Ishikawa (cell line): ENCODE measurements around the gene ADGB.

Experiments
- CEBPB ChIP-seq: IDR thresholded peaks from 2 replicates; pipeline ENCODE4 v1.6.1; 2012
- CREB1 ChIP-seq: IDR thresholded peaks from 2 replicates; pipeline ENCODE4 v1.6.1; 2012; ENCODE audit warnings: low read depth
- EGR1 ChIP-seq: IDR thresholded peaks from 2 replicates; pipeline ENCODE4 v1.6.1; 2012
- EP300 ChIP-seq: IDR thresholded peaks from 2 replicates; pipeline ENCODE4 v1.6.1; 2012; ENCODE audit warnings: borderline replicate concordance
- FOXM1 ChIP-seq: IDR thresholded peaks from 2 replicates; pipeline ENCODE4 v1.6.1; 2012; ENCODE audit warnings: low read depth, borderline replicate concordance
- NFIC ChIP-seq: IDR thresholded peaks from 2 replicates; pipeline ENCODE4 v1.6.1; 2012
- RAD21 ChIP-seq: IDR thresholded peaks from 2 replicates; pipeline ENCODE4 v1.6.1; 2012; ENCODE audit warnings: low read depth
- TAF1 ChIP-seq: IDR thresholded peaks from 2 replicates; pipeline ENCODE4 v1.6.1; 2012; ENCODE audit warnings: low read depth, mild to moderate bottlenecking
- TCF12 ChIP-seq: IDR thresholded peaks from 2 replicates; pipeline ENCODE4 v1.6.1; 2012; ENCODE audit warnings: low read depth
- TEAD4 ChIP-seq: IDR thresholded peaks from 2 replicates; pipeline ENCODE4 v1.6.1; 2012
- YY1 ChIP-seq: IDR thresholded peaks from 2 replicates; pipeline ENCODE4 v1.6.1; 2012; ENCODE audit warnings: low read depth
- TF ChIP-seq, protein P1 (sequence below): IDR thresholded peaks from 2 replicates; pipeline ENCODE4 v1.6.1; 2012; ENCODE audit warnings: low read depth, mild to moderate bottlenecking
- TF ChIP-seq, protein P2 (sequence below): IDR thresholded peaks from 2 replicates; pipeline ENCODE4 v1.6.1; 2012
- TF ChIP-seq, protein P3 (sequence below): IDR thresholded peaks from 2 replicates; pipeline ENCODE4 v1.6.1; 2012

DNA sequence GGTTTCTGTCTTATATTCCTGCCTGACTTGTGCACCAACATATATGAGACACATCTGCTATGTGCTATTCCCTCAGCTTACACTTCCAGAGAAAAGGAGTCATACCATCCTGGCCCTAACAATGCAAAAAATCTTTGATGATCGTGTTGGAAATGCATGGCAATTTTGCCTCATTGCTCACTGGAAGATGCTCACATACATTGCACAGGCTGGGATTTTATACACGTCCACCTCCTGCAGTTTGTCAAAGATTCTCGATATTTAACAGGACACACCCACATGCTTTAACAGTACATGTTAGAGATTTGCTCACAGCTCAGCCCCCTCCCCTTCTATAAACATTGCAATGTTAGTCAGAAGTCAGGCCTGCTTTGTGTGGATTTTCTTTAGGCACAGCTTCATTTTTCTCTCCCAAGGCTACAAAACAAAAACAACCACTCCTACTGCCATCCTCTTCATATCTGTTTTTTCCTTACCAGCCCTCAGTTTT lies 66.1 kb downstream of the ADGB start:
- TF ChIP-seq, protein P1, sequence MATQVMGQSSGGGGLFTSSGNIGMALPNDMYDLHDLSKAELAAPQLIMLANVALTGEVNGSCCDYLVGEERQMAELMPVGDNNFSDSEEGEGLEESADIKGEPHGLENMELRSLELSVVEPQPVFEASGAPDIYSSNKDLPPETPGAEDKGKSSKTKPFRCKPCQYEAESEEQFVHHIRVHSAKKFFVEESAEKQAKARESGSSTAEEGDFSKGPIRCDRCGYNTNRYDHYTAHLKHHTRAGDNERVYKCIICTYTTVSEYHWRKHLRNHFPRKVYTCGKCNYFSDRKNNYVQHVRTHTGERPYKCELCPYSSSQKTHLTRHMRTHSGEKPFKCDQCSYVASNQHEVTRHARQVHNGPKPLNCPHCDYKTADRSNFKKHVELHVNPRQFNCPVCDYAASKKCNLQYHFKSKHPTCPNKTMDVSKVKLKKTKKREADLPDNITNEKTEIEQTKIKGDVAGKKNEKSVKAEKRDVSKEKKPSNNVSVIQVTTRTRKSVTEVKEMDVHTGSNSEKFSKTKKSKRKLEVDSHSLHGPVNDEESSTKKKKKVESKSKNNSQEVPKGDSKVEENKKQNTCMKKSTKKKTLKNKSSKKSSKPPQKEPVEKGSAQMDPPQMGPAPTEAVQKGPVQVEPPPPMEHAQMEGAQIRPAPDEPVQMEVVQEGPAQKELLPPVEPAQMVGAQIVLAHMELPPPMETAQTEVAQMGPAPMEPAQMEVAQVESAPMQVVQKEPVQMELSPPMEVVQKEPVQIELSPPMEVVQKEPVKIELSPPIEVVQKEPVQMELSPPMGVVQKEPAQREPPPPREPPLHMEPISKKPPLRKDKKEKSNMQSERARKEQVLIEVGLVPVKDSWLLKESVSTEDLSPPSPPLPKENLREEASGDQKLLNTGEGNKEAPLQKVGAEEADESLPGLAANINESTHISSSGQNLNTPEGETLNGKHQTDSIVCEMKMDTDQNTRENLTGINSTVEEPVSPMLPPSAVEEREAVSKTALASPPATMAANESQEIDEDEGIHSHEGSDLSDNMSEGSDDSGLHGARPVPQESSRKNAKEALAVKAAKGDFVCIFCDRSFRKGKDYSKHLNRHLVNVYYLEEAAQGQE: no peak
- TF ChIP-seq TAF1 (no peak), CREB1 (no peak), EP300 (no peak), NFIC (no peak), CEBPB (no peak), YY1 (no peak), RAD21 (no peak), EGR1 (no peak), FOXM1 (no peak), TEAD4 (no peak), TCF12 (no peak)
- TF ChIP-seq, protein P2, sequence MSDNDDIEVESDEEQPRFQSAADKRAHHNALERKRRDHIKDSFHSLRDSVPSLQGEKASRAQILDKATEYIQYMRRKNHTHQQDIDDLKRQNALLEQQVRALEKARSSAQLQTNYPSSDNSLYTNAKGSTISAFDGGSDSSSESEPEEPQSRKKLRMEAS: no peak
- TF ChIP-seq, protein P3, sequence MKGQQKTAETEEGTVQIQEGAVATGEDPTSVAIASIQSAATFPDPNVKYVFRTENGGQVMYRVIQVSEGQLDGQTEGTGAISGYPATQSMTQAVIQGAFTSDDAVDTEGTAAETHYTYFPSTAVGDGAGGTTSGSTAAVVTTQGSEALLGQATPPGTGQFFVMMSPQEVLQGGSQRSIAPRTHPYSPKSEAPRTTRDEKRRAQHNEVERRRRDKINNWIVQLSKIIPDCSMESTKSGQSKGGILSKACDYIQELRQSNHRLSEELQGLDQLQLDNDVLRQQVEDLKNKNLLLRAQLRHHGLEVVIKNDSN: no peak
